Daoy (cell line): ENCODE results near the gene C1QC. TPM values are rescaled to one million over a fixed set of nuclear protein-coding genes. Genes with fewer than 3 reads are reported as not detected.

Experiments used
- DNase-seq: peaks from one replicate; pipeline ENCODE4 v3.0.0-alpha.2; 2015; ENCODE audit warnings: low read depth
- total RNA-seq: library from RNA; depleted of rRNA; stranded (reverse); fragments of >200 nt; shearing (Covaris generic); gene quantifications from 2 replicates; pipeline ENCODE4 v1.2.3, GENCODE V29; 2014; rRNA removed

Gene C1QC
- total RNA-seq, 1 experiment from 2014 or later = not detected

GRCh38 chr1:22680726-22681125 lies 37.3 kb downstream of the C1QC start:
- DNase-seq = no peak

DNA sequence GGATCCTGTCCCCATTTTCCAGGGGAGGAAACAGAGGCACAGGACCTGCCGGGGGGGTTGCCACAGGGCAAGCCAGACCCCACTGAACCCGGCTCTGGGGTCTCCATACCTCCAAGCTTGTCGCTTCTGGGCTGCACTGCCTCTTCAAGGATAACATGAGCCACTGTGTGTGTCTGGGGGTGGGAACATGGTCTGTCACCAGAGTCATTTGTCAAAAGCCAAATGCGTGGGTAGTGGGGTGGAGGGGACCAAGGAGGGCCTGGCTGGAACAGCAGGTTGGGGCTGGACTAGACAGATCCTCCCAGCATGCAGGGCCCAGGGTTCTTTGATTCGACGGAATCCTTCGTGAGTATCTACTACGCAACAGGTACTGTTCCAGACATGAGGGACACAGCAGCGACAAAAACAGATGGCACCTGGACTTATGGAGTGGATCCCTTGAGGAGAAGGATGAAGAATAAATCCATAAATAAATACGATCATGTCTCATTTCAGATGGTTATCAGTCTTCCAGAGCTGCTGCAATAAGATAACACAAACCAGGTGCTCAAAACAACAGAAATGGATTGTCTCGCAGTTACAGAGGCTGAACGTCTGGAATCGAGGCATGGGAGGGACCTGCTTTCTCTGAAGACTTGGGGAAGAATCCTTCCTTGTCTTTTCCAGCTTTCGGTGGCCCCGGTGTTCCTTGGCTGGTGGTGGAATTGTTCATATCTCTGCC lies 38.3 kb downstream of the C1QC start:
- DNase-seq = no peak

DNA sequence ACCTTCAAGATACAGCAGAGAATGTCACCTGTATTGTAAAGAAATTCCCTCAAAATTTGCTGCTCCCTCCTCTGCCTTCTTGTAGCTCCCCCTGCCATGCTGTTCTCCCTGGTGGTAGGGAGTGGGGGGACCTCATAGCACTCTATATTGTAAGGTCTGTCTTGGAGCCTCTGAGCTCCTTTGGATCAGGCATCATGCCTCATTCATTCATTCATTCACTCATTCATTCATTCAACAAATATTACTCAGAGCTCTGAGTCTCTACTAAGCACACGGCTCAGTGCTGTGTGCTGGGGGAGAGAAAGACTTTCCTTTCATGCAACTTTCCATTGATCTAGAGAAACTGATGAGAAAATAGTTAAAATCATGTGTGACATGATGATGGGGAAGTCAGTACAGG lies 40.1 kb downstream of the C1QC start:
- no peak for DNase-seq

DNA sequence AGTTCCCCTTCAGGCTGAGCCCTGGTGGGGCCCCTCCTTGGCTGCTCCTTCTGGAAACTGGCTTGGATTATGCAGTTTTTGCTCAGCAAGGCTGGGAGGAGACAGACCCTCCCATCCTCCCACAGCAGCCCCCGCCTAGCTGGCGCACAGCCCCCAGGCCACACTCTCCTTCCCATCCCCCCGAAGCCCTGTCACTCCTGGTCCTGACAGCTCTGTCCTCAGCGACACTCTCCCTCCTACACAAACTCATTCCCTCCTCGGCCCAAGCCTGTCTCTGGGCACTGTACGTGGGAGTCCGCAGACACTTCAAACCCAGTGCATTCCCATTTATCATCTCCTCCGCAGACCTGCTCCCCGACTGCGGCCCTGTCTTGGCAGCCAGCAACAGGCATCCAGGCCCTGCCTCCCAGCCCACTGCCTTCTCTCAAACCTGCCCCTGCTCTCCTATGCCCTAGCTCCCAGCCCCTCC lies 42.2 kb downstream of the C1QC start:
- no peak for DNase-seq

- DNase-seq = no peak
Measured at GRCh38 chr1:22687191-22687590, 43.8 kb downstream of the C1QC start.

- DNase-seq = no peak
Measured at GRCh38 chr1:22688466-22688865, 45.0 kb downstream of the C1QC start.

DNA sequence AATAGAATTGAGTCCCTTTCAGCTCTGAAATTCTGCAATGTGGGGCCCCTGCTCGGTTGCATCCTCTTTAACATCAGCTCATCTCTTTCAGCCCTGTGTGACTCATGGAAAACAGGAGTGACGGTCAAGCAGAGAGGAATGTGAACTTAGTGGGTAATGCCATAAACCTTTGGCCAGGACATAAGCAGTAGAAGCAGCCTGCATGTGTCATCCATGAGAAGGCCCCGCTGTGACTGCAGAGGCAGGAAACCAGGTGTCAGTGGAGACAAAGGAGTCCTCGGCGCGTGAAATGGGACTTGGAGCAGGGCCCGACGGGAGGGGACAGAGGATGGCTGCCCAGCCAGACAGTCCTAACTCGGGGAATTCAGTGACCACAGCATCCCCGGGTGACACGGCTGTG lies 46.1 kb downstream of the C1QC start:
- DNase-seq = peak; percentile 79

- DNase-seq = no peak
Measured at GRCh38 chr1:22691031-22691753, 47.8 kb downstream of the C1QC start.

DNA sequence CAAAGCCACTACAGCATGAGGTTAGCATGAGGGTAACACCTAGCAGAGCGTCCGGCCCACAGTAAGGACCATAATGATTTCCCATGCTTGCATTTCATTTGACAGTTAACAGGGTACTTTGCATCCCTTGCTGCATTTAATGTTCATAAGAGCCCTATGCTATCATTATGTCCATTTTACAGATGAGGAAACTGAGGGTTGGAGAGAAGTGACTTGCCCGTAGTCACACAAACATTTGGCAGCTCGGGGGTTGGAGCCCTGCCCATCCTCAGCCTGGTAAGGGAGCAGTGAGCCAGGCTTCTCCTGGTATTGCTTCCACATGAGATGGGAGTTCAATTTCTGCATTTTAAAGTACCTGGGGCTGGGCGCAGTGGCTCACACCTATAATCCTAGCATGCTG lies 50.7 kb downstream of the C1QC start:
- no peak for DNase-seq

DNA sequence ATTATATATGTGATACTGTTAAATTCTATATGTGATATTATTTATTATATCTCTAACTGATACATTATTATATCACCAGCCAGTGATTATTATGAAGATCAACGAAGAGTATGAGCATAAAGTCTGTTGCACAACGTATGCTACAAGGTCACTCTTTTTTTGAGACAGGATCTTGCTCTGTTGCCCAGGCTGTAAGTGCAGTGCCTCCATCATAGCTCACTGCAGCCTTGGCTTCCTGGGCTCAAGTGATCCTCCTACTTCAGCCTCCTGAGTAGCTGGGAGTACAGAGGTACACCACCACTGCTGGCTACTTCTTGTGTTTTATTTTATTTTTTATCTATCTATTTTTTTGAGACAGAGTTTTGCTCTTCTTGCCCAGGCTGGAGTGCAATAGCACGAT lies 53.2 kb downstream of the C1QC start:
- DNase-seq = no peak

Other genes starting within 250 kb of the C1QC start
- gene ZBTB40, start 191.8 kb upstream of the C1QC start, total RNA-seq = 10.7 and 13.0 TPM in 2 replicates
- not detected in 2 replicates for gene EPHA8, start 80.1 kb upstream of the C1QC start, total RNA-seq
- gene C1QA, start 7.0 kb upstream of the C1QC start, total RNA-seq = not detected in 2 replicates
- not detected in 2 replicates for gene C1QB, start 9.6 kb downstream of the C1QC start, total RNA-seq
- 80.0 and 94.2 TPM in 2 replicates for gene EPHB2, start 67.2 kb downstream of the C1QC start, total RNA-seq